Endothelial cell of umbilical vein (primary cell): ENCODE results near the gene FAM118B. TPM values are rescaled to one million over a fixed set of nuclear protein-coding genes. Genes with fewer than 3 reads are reported as not detected.

Experiments used
- BruUV-seq: library from RNA; stranded (reverse); fragments of 400-500 nt; replicated peaks from 2 replicates; lab custom pipeline; 2021; lab: Mats Ljungman, UMichigan
- CTCF ChIA-PET: fragments of 300-600, 350-600 bp; sonication (Branson Sonifier 250); formaldehyde crosslinking; loops from one replicate; lab custom pipeline; 2021; ENCODE audit warnings: antibody characterized with exemption, inconsistent platforms; lab: Charles Lee
- POLR2A ChIA-PET: fragments of 300-600, 350-600 bp; sonication (Branson Sonifier 250); formaldehyde crosslinking; loops from one replicate; lab custom pipeline; 2021; ENCODE audit warnings: antibody characterized with exemption, inconsistent platforms; lab: Charles Lee
- DNase-seq: peaks from one replicate; pipeline ENCODE4 v3.0.0-alpha.2; 2011; ENCODE audit warnings: low read depth, low spot score
- FAIRE-seq: peaks from 2 replicates; lab custom pipeline; 2011; peaks lifted over from hg19 to GRCh38; lab: Jason Lieb, UNC
- H2AFZ ChIP-seq: 2 replicates; pipeline ENCODE4 v1.6.0; 2012; ENCODE audit warnings: low read depth, low read length, control low read depth, inconsistent platforms
- H3K27ac ChIP-seq: 2 replicates; pipeline ENCODE4 v1.5.1; 2011; ENCODE audit warnings: low read depth, mild to moderate bottlenecking, control low read depth, low read length, moderate library complexity; ENCODE audit not compliant: insufficient read depth
- H3K27me3 ChIP-seq, 2 experiments: 2 replicates each; pipeline versions ENCODE4 v1.6.0 to v1.6.1; 2011; ENCODE audit warnings: low read length in 2 of 2, mixed read lengths in 1 of 2; ENCODE audit not compliant: control insufficient read depth in 2 of 2, insufficient read depth in 2 of 2
- H3K36me3 ChIP-seq, 2 experiments: 2 replicates in 1 of 2; 3 replicates in 1 of 2; pipeline ENCODE4 v1.5.1; 2011; ENCODE audit warnings: low read length in 2 of 2, mild to moderate bottlenecking in 1 of 2, moderate library complexity in 1 of 2; ENCODE audit not compliant: control insufficient read depth in 2 of 2, insufficient read depth in 2 of 2; ENCODE audit errors: extremely low read depth in 1 of 2
- H3K4me1 ChIP-seq: 3 replicates; pipeline ENCODE4 v1.5.1; 2011; ENCODE audit warnings: mild to moderate bottlenecking, low read length; ENCODE audit not compliant: control insufficient read depth, insufficient read depth; ENCODE audit errors: extremely low read depth
- H3K4me2 ChIP-seq: 2 replicates; pipeline ENCODE4 v1.6.1; 2011; ENCODE audit warnings: low read length, control low read depth, mixed read lengths; ENCODE audit not compliant: insufficient read depth
- H3K4me3 ChIP-seq, 3 experiments: fragments of 200-600 bp in 1 of 3; sonication (generic), shearing (Covaris generic) in 1 of 3; replicated peaks in 1 of 3; 2 replicates each; pipeline ENCODE4 v1.5.1; 2011 to 2016; ENCODE audit warnings: control low read depth in 3 of 3, low read length in 3 of 3, mild to moderate bottlenecking in 2 of 3, inconsistent platforms in 1 of 3, low read depth in 1 of 3, moderate library complexity in 1 of 3; ENCODE audit not compliant: insufficient read depth in 1 of 3
- H3K79me2 ChIP-seq: 2 replicates; pipeline ENCODE4 v1.6.0; 2012; ENCODE audit warnings: low read length, inconsistent platforms; ENCODE audit not compliant: control insufficient read depth, insufficient read depth
- H3K9ac ChIP-seq: replicated peaks from 2 replicates; pipeline ENCODE3; 2011; ENCODE audit warnings: low read length, control low read depth; ENCODE audit not compliant: insufficient read depth; ENCODE audit errors: extremely low read depth
- H3K9me1 ChIP-seq: replicated peaks from 3 replicates; pipeline ENCODE4 v1.6.0; 2011; ENCODE audit warnings: mild to moderate bottlenecking, low read length; ENCODE audit not compliant: control insufficient read depth, insufficient read depth; ENCODE audit errors: extremely low read depth
- H3K9me3 ChIP-seq: replicated peaks from 2 replicates; pipeline ENCODE4 v1.5.1; 2012; ENCODE audit warnings: low read length, inconsistent platforms; ENCODE audit not compliant: control insufficient read depth, insufficient read depth
- H4K20me1 ChIP-seq: replicated peaks from 2 replicates; pipeline ENCODE3; 2011; ENCODE audit warnings: mild to moderate bottlenecking, low read length; ENCODE audit not compliant: control insufficient read depth, insufficient read depth; ENCODE audit errors: extremely low read depth
- CTCF ChIP-seq, 2 donors: IDR thresholded peaks; 1 replicate in 1 of 2; 2 replicates in 1 of 2; pipeline ENCODE4 v1.5.1; 2011; ENCODE audit warnings: low read length in 2 of 2, mild to moderate bottlenecking in 2 of 2, moderate library complexity in 2 of 2, control low read depth in 1 of 2, inconsistent platforms in 1 of 2, low read depth in 1 of 2; ENCODE audit not compliant: insufficient read depth in 1 of 2; ENCODE audit errors: extremely low read depth in 1 of 2
- EZH2 ChIP-seq: IDR thresholded peaks from 2 replicates; pipeline ENCODE4 v1.6.1; 2012; ENCODE audit warnings: borderline replicate concordance, low read depth, mild to moderate bottlenecking, moderate library complexity, low read length, inconsistent platforms; ENCODE audit not compliant: severe bottlenecking
- FOS ChIP-seq: IDR thresholded peaks from 2 replicates; pipeline ENCODE4 v1.6.1; 2011; ENCODE audit warnings: mild to moderate bottlenecking, low read length, moderate library complexity, borderline replicate concordance; ENCODE audit not compliant: insufficient read depth
- GATA2 ChIP-seq: IDR thresholded peaks from 2 replicates; pipeline ENCODE4 v1.7.0; 2011; ENCODE audit warnings: low read depth, mild to moderate bottlenecking, moderate library complexity, mixed read lengths, low read length; ENCODE audit not compliant: insufficient read length, insufficient read depth
- JUN ChIP-seq: IDR thresholded peaks from 2 replicates; pipeline ENCODE4 v1.6.1; 2011; ENCODE audit warnings: borderline replicate concordance, low read depth; ENCODE audit not compliant: insufficient read length, insufficient read depth
- MAX ChIP-seq: IDR thresholded peaks from 2 replicates; pipeline ENCODE4 v1.6.1; 2011; ENCODE audit not compliant: insufficient read depth, insufficient read length
- MYC ChIP-seq: IDR thresholded peaks from one replicate; pipeline ENCODE4 v1.6.1; 2011; ENCODE audit warnings: mild to moderate bottlenecking, low read depth, low read length
- POLR2A ChIP-seq: IDR thresholded peaks from 2 replicates; pipeline ENCODE4 v1.6.1; 2012; ENCODE audit warnings: low read depth, mild to moderate bottlenecking, control low read depth, low read length
- POLR2AphosphoS5 ChIP-seq: IDR thresholded peaks from 2 replicates; pipeline ENCODE4 v1.6.1; 2012; ENCODE audit warnings: low read depth, mild to moderate bottlenecking, control low read depth, low read length, moderate library complexity; ENCODE audit not compliant: insufficient read depth
- dilution Hi-C: fragments of 300-500 bp; cut with MboI; formaldehyde crosslinking; loops from one replicate; pipeline ENCODE4 v1.15.0; 2019; ENCODE audit warnings: low sequenced_read_pairs; ENCODE audit not compliant: extremely low pct_ligation_motif_present
- intact Hi-C: fragments of 100-400 bp; cut with micrococcal nuclease; formaldehyde crosslinking; loops from one replicate; pipeline ENCODE4 v1.10.0; 2022
- polyA plus RNA-seq, 4 experiments: library from polyadenylated mRNA; depleted of rRNA in 3 of 4; stranded (reverse) in 3 of 4; unstranded in 1 of 4; fragments of >200 nt; gene quantifications; 2 replicates each; pipeline versions ENCODE4 v1.2.1 to v1.2.3, GENCODE V29; 2011 to 2012; ENCODE audit warnings: missing spikeins in 1 of 4
- total RNA-seq: library from RNA; stranded (reverse); gene quantifications from 2 replicates; pipeline ENCODE4 v1.2.3, GENCODE V29; 2021

The FAM118B gene
- total and polyA plus RNA-seq, 2 donors (not counting 3 experiments of a cell fraction or from before 2014, with no cell fraction given): 26.6 to 35.8 TPM

GRCh38 chr11:126214841-126215240, 3.3 kb downstream of the FAM118B start:
- FAIRE-seq: peak; percentile 56
- Histone ChIP-seq H3K4me1 (peaks cover 17% of the 10 kb centered on the region), H3K9ac (no peak overlapping the region), H3K27me3 (no peaks in the 10 kb centered on the region), H3K9me3 (no peaks in the 10 kb centered on the region), H3K4me2 (peak overlapping the region; percentile 43), H3K36me3 (no peaks in the 10 kb centered on the region), H3K79me2 (peaks cover 76% of the 10 kb centered on the region), H3K27ac (no peak overlapping the region), H3K4me3 (no peak overlapping the region), H3K9me1 (no peaks in the 10 kb centered on the region), H4K20me1 (peaks cover 3% of the 10 kb centered on the region), H2AFZ (no peak overlapping the region)
- BruUV-seq: no TSS peak
- ChIA-PET POLR2A (interaction anchor here (0.6 kb wide), 1 partner anchor 206 kb away, joined by 3 read pairs; no protein-coding TSS in a partner anchor), CTCF (no interaction called here)
- DNase-seq: peak; percentile 51
- TF ChIP-seq POLR2AphosphoS5 (no peak), EZH2 (no peak), CTCF (IDR thresholded peaks at IDR 0.05; ENCODE audit: extremely low read depth in 1 of 2, insufficient read depth in 1 of 2, low read depth in 1 of 2, low read length in 2 of 2) (no peak), MYC (no peak), POLR2A (no peak), FOS (no peak), MAX (no peak), JUN (no peak), GATA2 (no peak)
- dilution Hi-C loops (no loop called here), intact Hi-C loops (loop anchor here (5.0 kb wide), 1 partner anchor 132 kb away; no protein-coding TSS in a partner anchor)
